Astrocyte (in vitro differentiated cells and primary cell): ENCODE data around the gene RUNX1. TPM values are rescaled to one million over a fixed set of nuclear protein-coding genes. Genes with fewer than 3 reads are reported as not detected.

Source experiments
- DNase-seq: peaks from one replicate; pipeline ENCODE4 v3.0.0-alpha.2; 2010; ENCODE audit warnings: low read depth
- FAIRE-seq: peaks from 2 replicates; lab custom pipeline; 2011; peaks lifted over from hg19 to GRCh38; lab: Jason Lieb, UNC
- H2AFZ ChIP-seq: 2 replicates; pipeline ENCODE4 v1.6.0; 2012; ENCODE audit warnings: low read depth, low read length, inconsistent platforms
- H3K27ac ChIP-seq: 2 replicates; pipeline ENCODE4 v1.5.1; 2011; ENCODE audit warnings: low read depth, low read length, inconsistent platforms
- H3K27me3 ChIP-seq: 2 replicates; pipeline ENCODE4 v1.6.0; 2011; ENCODE audit warnings: low read length, inconsistent platforms; ENCODE audit not compliant: insufficient read depth
- H3K36me3 ChIP-seq: 2 replicates; pipeline ENCODE4 v1.5.1; 2011; ENCODE audit warnings: low read length, inconsistent platforms; ENCODE audit not compliant: insufficient read depth
- H3K4me1 ChIP-seq: 2 replicates; pipeline ENCODE4 v1.5.1; 2011; ENCODE audit warnings: low read length, inconsistent platforms; ENCODE audit not compliant: insufficient read depth
- H3K4me2 ChIP-seq: 2 replicates; pipeline ENCODE4 v1.6.0; 2012; ENCODE audit warnings: low read length, inconsistent platforms
- H3K4me3 ChIP-seq: 2 replicates; pipeline ENCODE4 v1.5.1; 2011; ENCODE audit warnings: low read depth, mild to moderate bottlenecking, low read length, inconsistent platforms; ENCODE audit not compliant: insufficient read depth
- H3K79me2 ChIP-seq: 2 replicates; pipeline ENCODE4 v1.6.0; 2012; ENCODE audit warnings: mild to moderate bottlenecking, low read length, inconsistent platforms; ENCODE audit not compliant: insufficient read depth
- H3K9ac ChIP-seq: 2 replicates; pipeline ENCODE4 v1.6.0; 2012; ENCODE audit warnings: mild to moderate bottlenecking, low read length, inconsistent platforms
- H3K9me3 ChIP-seq: 2 replicates; pipeline ENCODE4 v1.5.1; 2012; ENCODE audit warnings: low read depth, mild to moderate bottlenecking, low read length, inconsistent platforms; ENCODE audit not compliant: insufficient read depth
- H4K20me1 ChIP-seq: 2 replicates; pipeline ENCODE4 v1.6.0; 2012; ENCODE audit warnings: low read length, inconsistent platforms; ENCODE audit not compliant: insufficient read depth
- H3K27ac Mint-ChIP-seq: one replicate; pipeline ENCODE4 v1.8.0; 2021; ENCODE audit warnings: mild to moderate bottlenecking, mixed read lengths; ENCODE audit not compliant: unreplicated experiment
- H3K27me3 Mint-ChIP-seq: one replicate; pipeline ENCODE4 v1.8.0; 2021; ENCODE audit warnings: low read depth, mixed read lengths; ENCODE audit not compliant: unreplicated experiment
- H3K36me3 Mint-ChIP-seq: one replicate; pipeline ENCODE4 v1.8.0; 2021; ENCODE audit warnings: low read depth, mixed read lengths; ENCODE audit not compliant: unreplicated experiment
- H3K4me1 Mint-ChIP-seq: one replicate; pipeline ENCODE4 v1.8.0; 2021; ENCODE audit warnings: low read depth, mixed read lengths; ENCODE audit not compliant: unreplicated experiment
- H3K4me3 Mint-ChIP-seq: one replicate; pipeline ENCODE4 v1.8.0; 2021; ENCODE audit warnings: mild to moderate bottlenecking, moderate library complexity, mixed read lengths; ENCODE audit not compliant: unreplicated experiment
- H3K9me3 Mint-ChIP-seq: one replicate; pipeline ENCODE4 v1.8.0; 2021; ENCODE audit warnings: mild to moderate bottlenecking, mixed read lengths; ENCODE audit not compliant: unreplicated experiment
- EZH2 ChIP-seq: IDR thresholded peaks from 2 replicates; pipeline ENCODE4 v1.6.1; 2012; ENCODE audit warnings: mild to moderate bottlenecking, low read length, inconsistent platforms; ENCODE audit not compliant: insufficient read depth
- total RNA-seq: library from RNA; stranded (reverse); gene quantifications from 2 replicates; pipeline ENCODE4 v1.2.1, GENCODE V29; 2021
- TF ChIP-seq, protein P1 (sequence below): IDR thresholded peaks from 2 replicates; pipeline ENCODE4 v1.5.1; 2011; ENCODE audit warnings: low read depth, mild to moderate bottlenecking, inconsistent platforms, low read length, moderate library complexity; ENCODE audit not compliant: insufficient read depth

The RUNX1 gene
- total RNA-seq, 1 donor from 2014 or later, result 84.6 TPM

- Histone ChIP-seq H3K9me3 (no peaks in the 10 kb centered on the region), H3K4me2 (no peak overlapping the region), H3K79me2 (no peaks in the 10 kb centered on the region), H2AFZ (no peak overlapping the region), H3K9ac (no peak overlapping the region), H3K4me3 (no peak overlapping the region), H3K27ac (no peak overlapping the region), H4K20me1 (no peaks in the 10 kb centered on the region), H3K4me1 (peaks cover 8% of the 10 kb centered on the region), H3K27me3 (no peaks in the 10 kb centered on the region), H3K36me3 (no peaks in the 10 kb centered on the region)
- no peak overlapping the region for H3K27ac Mint-ChIP-seq
- FAIRE-seq (no peak), DNase-seq (no peak)
- H3K4me1 Mint-ChIP-seq, result peaks cover 10% of the 10 kb centered on the region
- no peak overlapping the region for H3K4me3 Mint-ChIP-seq
- no peak for TF ChIP-seq EZH2
- TF ChIP-seq, protein P1, sequence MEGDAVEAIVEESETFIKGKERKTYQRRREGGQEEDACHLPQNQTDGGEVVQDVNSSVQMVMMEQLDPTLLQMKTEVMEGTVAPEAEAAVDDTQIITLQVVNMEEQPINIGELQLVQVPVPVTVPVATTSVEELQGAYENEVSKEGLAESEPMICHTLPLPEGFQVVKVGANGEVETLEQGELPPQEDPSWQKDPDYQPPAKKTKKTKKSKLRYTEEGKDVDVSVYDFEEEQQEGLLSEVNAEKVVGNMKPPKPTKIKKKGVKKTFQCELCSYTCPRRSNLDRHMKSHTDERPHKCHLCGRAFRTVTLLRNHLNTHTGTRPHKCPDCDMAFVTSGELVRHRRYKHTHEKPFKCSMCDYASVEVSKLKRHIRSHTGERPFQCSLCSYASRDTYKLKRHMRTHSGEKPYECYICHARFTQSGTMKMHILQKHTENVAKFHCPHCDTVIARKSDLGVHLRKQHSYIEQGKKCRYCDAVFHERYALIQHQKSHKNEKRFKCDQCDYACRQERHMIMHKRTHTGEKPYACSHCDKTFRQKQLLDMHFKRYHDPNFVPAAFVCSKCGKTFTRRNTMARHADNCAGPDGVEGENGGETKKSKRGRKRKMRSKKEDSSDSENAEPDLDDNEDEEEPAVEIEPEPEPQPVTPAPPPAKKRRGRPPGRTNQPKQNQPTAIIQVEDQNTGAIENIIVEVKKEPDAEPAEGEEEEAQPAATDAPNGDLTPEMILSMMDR, result no peak
- H3K27me3 Mint-ChIP-seq, result peaks cover 3% of the 10 kb centered on the region
- peaks cover 13% of the 10 kb centered on the region for H3K36me3 Mint-ChIP-seq
- H3K9me3 Mint-ChIP-seq, result no peaks in the 10 kb centered on the region
Measured at GRCh38 chr21:34970566-34970965, 78.5 kb downstream of the RUNX1 start.

GRCh38 chr21:34970167-34970500, 79.0 kb downstream of the RUNX1 start:
- no peak for TF ChIP-seq EZH2
- TF ChIP-seq, protein P1, result no peak
- Mint-ChIP-seq H3K36me3 (peaks cover 13% of the 10 kb centered on the region), H3K9me3 (no peaks in the 10 kb centered on the region), H3K4me3 (no peak overlapping the region), H3K27ac (no peak overlapping the region), H3K4me1 (peaks cover 13% of the 10 kb centered on the region), H3K27me3 (peaks cover 3% of the 10 kb centered on the region)
- DNase-seq, result no peak
- H3K4me1 ChIP-seq, result peaks cover 12% of the 10 kb centered on the region
- FAIRE-seq, result no peak
- H3K27ac ChIP-seq, result no peak overlapping the region
- no peaks in the 10 kb centered on the region for H3K9me3 ChIP-seq
- H3K79me2 ChIP-seq, result no peaks in the 10 kb centered on the region
- H4K20me1 ChIP-seq, result no peaks in the 10 kb centered on the region
- no peak overlapping the region for H3K4me3 ChIP-seq
- H3K27me3 ChIP-seq, result no peaks in the 10 kb centered on the region
- H3K36me3 ChIP-seq, result no peaks in the 10 kb centered on the region
- H3K4me2 ChIP-seq, result no peak overlapping the region
- no peak overlapping the region for H2AFZ ChIP-seq
- no peak overlapping the region for H3K9ac ChIP-seq

GRCh38 chr21:34969423-34970166, 79.5 kb downstream of the RUNX1 start:
- Histone ChIP-seq H4K20me1 (no peaks in the 10 kb centered on the region), H2AFZ (no peak overlapping the region), H3K4me1 (peaks cover 17% of the 10 kb centered on the region), H3K9me3 (no peaks in the 10 kb centered on the region), H3K4me3 (no peak overlapping the region), H3K27ac (no peak overlapping the region), H3K4me2 (no peak overlapping the region), H3K36me3 (no peaks in the 10 kb centered on the region), H3K27me3 (no peaks in the 10 kb centered on the region), H3K79me2 (peaks cover 5% of the 10 kb centered on the region), H3K9ac (no peak overlapping the region)
- H3K27me3 Mint-ChIP-seq, result peaks cover 3% of the 10 kb centered on the region
- H3K9me3 Mint-ChIP-seq, result no peaks in the 10 kb centered on the region
- DNase-seq (no peak), FAIRE-seq (no peak)
- H3K36me3 Mint-ChIP-seq, result peaks cover 13% of the 10 kb centered on the region
- TF ChIP-seq, protein P1, result no peak
- TF ChIP-seq EZH2, result no peak
- no peak overlapping the region for H3K27ac Mint-ChIP-seq
- peaks cover 18% of the 10 kb centered on the region for H3K4me1 Mint-ChIP-seq
- H3K4me3 Mint-ChIP-seq, result no peak overlapping the region
